HG02870 (cell line): ENCODE data around the gene ACE.

ENCODE experiments used
- ATAC-seq: cut with Tn5 transposase; IDR thresholded peaks from one replicate; pipeline ENCODE4 v1.9.1; 2021; ENCODE audit warnings: mild to moderate bottlenecking, moderate library complexity; ENCODE audit not compliant: unreplicated experiment

ACE gene

DNA sequence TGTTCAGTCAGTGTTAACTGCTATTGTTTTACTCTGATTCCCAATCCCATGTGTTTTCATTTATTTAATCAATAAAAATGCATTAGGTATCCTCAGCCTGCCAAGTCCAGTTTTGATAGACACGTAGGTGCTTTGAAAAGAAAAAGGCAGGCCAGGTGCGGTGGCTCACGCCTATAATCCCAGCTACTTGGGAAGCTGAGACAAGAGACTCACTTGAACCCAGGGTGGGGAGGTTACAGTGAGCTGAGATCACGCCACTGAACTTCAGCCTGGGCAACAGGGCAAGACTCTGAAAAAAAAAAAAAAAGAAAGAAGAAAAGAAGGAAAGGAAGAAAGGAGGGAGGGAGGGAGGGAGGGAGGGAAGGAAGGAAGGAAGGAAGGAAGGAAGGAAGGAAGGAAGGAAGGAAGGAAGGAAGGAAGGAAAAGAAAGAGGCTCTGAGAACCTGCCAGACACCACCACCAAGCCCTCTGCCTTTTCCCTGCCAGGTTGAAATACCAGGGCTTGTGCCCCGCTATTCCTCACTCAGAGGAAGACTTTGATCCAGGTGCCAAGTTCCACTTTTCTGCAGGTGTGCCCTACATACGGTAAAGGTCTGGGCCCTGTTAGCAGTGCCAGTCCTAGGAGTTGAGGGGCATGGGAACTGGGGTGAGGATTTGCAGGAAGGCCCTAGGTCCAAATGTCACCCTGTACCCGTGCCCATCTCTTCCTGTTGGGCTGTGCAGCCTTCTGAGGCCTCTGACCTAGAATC lies 36.2 kb downstream of the ACE start:
- ATAC-seq: no peak

DNA sequence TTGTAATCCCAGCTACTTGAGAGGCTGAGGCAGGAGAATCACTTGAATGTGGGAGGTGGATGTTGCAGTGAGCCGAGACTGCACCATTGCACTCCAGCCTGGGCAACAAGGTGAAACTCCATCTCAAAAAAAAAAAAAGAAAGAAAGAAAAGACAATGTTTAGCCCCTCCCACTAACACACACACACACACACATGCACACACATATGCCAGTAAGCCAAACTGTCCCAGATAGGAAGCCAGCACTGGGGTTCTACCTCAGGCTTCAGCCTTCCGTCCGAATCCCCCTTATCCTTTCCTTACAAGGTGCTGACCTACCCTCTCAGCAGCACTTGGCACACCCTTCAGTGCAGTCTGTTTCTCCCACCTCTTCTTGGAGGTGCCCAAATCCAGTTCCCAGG lies 37.6 kb downstream of the ACE start:
- no peak for ATAC-seq

DNA sequence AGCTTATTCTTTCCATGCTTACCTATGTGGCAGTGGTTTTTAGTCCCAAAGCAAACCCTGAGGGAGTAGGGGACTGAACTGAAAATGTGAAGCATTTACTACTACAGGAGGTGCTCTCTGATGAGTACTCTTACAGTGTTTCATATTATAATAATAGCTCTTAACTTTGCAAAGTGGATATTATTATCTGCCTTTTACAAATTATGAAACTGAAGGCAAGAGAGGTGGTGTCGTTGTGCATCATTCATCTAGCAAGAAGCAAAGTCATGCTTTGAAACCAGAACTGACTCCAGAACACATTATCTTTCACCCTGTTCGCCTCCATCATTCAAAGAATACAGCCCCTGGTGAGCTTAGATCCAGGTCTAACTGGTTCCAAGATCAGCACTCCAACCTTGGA lies 38.1 kb downstream of the ACE start:
- ATAC-seq: no peak

DNA sequence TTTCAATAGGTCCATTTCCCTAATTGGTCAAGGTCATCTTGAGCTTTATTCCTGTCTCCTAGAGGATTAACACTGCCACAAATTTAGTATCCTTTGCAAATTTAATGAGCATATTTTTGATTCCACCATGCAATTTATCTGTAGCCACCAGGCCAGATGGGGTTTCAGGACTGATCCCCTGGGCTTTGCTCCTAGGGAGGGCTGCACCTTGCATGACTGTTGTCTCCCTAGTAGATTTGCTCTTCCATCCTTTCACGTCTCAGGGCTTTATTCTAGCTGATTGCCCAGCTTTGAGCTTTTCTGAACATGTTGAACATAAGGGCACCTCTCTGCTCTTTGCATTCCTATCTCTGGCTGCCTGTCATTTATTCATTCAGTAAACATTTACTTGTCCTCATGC lies 38.6 kb downstream of the ACE start:
- ATAC-seq: no peak

DNA sequence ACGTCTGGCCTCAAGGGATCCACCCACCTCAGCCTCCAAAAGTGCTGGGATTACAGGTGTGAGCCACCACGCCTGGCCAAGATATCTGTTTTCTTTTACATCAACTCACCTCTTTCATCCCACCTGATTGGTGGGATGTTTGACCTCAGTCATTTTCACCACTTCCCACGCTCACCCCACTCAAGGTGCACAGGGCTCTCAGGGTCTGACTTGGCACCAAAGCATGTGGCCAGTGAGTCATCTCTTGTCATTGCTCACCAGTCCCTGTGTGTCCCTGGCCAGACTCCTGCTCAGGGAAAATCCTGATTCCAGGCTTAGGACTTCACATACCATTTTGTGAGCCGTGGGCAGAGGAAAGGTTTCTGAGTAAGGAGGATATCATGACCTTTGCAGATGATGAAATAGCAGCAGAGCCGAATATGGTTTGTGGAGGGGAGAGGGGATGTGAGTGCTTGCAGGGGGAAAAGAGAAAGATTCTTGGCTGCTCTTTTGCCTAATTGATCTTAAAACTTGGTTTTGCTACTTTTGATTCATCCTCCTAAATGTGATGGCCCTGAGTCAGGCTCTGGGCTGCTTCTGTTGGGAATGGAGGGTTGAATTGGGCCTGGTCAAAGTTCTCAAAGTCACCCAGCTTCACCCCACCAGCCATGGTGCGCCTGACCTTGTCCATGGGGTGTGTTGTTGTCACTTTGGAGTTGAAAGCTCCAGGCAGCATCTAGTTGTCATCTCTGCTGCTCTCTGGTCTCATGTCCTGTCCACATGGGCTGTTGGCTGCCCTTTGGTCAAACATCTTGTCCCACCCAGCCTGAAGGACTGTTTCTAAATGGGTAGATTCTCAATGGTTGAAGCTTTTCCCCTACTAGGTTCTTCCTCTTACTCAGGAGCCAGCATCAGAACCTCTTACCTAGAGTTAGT lies 40.3 kb downstream of the ACE start:
- ATAC-seq: no peak

DNA sequence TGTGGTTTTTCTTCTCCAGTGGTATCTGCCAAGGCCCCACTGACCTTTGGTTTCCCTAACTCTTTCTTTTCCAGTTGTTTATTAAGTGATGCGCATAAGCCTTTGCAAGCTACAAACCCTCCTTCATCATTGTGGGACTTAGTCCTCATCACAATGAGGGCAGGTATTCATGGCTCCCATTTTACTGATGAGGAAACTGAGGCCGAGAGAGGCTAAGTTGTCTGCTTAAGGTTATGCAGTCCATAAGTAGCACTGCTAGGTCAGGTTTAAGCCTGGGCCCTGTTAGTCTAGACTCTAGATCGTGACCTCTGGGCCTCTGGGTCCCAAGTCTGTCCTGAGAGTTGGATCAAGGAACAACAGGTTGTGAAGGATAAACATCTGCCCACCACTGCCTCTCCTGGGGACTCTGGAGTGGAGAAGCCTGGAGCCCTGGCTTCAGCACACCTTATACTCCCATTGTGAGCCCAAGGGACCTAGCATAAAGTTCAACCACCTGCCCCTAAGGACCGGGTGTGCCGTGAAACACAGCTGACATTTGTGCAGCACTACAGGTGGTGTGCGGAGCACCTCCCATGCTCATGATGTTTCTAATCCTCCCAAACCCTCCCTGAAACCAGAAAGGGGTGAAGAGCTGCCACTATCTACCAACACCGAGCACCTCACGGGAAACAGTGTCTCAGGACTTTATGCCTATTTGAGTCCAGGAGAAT lies 41.1 kb downstream of the ACE start:
- ATAC-seq: no peak

DNA sequence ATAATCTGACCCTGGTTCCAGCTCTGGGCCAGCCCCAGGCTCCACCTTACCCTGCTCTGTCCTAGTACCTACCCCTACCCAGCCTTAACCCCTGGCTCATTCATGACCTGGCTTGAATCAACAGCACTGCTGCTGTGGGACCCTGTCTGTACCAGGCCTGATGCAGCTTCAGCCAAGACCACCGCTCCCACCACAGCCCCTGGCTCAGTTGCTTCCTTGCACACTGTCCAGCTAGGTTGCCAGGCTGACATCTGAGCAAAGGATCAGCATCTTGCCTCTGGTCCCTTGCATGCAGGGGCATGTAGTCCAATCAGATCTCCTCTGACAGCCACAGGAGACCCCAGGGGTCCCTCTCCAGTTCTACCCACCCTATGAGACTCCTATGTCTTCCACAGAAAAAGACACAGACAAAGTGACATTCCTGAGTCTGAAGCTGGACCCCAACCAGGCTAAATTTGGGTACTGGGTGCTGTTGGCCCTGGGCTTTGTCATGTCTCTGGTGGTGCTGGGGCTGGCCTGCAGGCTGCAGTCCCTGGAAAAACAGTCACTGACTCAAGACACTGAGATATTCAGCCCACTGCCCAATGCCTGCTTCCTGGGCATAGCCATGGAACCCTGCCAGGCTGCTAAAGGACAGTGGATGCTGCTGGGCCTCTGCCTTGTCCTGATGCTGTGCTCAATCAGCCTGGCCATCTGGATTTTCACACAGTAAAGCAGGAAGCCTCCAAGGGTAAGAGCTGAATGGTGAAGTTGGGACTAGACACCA lies 42.4 kb downstream of the ACE start:
- no peak for ATAC-seq

DNA sequence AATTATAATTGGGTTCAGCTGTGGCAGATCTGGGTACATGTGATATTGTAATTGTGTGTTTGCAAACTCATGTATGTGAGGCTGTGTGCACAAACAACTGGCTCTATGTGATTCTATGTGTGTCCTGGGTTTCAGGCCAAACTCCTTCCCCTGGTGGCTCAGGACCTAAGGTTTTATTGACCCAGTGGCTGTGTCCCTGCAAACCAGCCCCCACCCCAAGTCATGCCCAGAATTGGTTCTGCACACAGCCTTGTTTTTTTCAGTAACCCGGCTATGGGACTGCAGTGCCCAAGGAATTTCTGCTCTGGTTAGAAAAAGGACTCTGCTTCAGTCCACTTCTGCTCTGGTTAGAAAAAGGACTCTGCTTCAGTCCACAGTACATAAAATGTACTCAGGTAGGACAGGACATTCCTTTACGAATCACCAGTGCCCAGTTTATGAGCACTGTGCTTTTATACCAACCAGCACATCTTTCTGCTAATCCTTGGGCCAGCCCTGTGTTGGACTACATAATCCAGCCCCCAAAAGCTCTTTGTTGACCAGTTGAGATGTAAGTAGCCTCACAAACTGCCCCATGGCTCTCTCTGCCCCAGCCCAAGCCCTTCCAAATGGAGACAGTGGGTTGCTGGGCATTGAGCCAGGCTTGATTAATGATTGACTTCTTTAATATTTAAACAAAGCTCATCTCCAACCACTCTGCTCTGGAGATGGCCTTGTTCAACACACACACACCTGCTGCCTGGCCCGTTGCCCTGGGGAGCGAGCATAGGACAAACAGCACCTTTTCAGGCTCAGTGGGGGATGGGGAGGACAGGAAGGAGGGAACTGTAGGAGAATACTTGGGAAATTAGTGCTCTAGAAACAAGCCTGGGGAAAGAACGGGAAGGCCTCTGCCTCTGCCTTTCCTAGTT lies 43.4 kb downstream of the ACE start:
- no peak for ATAC-seq

DNA sequence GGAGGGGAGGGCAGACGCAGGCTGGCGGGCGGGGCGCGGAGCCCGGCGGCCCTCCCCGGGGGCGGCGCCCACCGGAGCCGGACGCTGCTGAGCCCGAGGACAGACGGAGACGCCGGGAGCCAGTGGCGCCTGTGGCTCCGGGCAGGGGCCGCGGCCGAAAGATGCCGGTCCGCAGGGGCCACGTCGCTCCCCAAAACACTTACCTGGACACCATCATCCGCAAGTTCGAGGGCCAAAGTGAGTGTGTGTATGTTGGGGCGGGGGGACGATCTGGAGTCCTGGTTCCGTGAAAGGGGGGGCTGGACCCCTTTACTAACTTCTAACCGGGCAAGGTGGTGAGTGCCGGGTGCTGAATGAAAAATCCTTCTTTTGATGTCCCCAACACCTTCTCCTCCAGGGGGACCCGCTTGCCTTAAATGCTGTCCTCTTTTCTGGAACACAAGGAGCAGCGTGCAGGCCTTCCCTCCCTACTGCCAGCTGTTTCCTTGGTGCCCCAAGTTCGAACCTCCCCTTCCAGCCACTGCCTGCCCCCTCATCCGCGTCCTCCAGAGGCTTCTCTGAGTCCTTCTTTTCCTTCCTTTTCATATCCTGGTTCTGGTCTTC lies 46.5 kb downstream of the ACE start, which contains the start of gene KCNH6:
Gene KCNH6, plus strand, starts transcription at position 106 of the 603 bp plus-strand sequence. Its CDS starts 56 bp downstream, at position 162.
- ATAC-seq: no peak

DNA sequence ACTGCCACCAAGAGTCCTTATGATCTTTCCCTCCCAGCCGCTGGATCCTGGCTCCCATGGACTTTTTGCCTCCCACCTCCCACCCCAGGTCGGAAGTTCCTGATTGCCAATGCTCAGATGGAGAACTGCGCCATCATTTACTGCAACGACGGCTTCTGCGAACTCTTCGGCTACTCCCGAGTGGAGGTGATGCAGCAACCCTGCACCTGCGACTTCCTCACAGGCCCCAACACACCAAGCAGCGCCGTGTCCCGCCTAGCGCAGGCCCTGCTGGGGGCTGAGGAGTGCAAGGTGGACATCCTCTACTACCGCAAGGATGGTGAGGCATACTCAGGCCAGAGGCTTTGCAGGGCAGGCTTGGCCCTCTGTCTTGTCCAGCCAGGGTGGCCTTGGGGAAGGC lies 47.2 kb downstream of the ACE start:
- ATAC-seq: no peak

DNA sequence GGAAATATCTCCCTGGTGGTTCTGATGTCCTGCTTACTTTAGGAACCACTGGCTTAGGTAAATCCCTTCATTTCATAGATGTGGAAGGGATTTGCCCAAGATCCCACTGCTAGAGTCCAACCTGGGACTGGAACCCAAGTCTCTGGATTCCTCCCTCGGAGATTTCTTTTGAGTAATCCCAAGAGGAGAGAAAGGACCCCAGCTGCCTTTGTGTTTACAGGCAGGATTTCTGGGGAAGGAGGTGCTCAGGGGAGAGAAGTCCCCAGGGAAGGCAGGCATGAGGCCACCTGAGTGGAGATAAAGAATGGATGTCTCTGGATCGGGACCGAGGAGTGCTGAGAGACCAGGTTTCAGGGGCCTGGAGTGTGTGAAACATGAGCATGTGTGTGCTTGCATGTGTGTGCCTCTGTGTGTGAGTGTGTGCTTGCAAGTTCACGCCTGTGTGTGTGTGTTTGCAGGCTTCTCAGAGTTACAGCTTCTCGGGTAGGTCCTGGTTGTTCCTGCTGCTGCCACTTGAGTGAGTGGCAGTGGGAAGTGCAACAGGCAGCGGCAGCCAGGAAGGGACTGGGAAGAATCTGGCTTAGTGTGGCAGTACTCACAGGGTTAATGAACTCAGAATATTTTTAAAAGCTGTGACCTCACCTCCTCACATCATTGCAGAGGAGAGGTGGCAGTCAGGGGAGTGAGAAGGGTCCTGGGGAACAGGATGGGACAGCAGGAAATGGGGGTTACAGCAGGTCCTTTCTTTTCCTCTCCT lies 48.5 kb downstream of the ACE start:
- ATAC-seq: no peak

DNA sequence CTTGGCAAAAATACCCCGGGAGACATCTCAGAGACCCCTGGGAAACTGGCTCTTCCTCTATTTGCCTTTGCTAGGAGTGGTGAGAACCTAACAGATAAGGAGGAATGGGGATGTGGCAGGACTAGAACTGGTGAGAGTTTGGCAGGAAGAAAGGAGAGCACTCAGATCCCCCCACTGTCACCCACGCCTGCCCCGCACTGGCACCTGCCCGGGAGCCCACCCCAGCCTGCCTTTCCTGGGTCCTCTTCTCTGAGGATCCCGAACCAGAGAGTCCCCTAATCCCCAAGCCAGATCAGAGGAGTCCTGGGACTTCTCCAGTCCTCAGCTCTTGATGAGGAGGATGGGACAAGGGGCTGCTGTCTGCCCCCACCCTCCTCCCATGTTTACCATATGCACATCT lies 50.0 kb downstream of the ACE start:
- no peak for ATAC-seq

DNA sequence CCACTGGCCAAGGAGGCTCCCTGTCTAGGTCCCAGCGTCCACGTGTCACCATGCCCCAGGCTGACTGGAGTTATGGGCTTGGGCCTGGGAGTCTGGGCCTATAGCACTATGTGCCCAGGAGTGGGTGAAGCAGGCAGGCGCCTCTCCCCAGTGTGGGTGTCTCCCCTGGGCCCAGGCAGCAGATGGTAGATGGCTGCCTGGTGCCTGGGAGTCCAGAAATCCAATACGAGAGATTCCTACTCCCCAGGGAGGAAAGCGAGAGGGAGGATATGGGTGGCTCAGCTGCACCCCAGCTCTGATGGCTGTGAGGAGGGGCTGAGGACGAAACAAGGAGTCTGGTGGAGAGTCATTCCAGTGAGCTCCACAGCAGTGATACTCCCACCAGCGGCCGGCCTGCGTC lies 51.3 kb downstream of the ACE start:
- no peak for ATAC-seq

DNA sequence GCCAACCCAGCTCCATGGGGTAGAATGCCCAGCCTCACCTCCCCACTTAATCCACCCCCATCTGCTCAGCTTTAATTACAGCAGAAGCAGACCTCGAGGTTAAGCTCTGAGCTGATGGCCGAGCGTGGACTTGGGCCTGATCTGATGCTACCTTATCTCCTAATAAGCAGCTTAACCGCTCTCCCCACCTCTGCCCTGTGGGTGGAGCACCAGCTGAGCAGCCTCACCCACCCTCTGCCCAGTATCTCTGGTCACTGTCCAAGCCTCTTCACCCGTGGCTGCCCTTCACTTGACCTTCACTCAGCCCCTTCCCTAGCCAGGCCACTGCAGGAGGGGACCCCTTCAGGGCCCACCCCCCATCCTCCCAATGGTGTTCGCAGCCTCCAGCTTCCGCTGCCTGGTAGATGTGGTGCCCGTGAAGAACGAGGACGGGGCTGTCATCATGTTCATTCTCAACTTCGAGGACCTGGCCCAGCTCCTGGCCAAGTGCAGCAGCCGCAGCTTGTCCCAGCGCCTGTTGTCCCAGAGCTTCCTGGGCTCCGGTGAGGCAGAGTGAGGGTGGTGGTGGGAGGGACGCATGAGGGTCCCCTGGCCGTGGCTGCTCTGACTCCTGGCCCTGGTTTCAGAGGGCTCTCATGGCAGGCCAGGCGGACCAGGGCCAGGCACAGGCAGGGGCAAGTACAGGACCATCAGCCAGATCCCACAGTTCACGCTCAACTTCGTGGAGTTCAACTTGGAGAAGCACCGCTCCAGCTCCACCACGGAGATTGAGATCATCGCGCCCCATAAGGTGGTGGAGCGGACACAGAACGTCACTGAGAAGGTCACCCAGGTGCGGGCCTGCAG lies 53.1 kb downstream of the ACE start:
- ATAC-seq: no peak

DNA sequence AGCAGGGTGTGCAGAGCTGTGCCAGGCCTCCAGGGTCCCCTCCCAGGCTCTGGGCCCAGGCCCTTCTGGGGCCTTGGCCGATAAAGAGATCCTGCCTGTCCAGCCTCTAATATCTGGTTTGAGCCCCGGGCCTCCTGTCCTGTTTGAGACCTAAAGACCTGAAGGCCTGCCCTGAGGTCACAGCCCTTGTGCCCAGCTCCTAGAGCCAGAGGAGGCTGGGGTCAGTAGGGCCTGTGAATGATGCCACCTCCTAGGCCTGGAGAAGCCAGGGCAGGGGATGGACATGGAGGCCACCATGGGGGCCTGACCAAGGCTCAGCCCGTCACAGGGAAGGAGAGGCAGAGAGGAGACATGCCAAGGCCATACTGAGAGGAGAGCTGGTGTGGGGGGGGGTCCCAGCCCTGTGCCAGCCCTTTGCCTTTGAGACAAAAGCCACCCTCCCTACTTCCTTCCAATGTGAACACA lies 53.7 kb downstream of the ACE start:
- no peak for ATAC-seq

DNA sequence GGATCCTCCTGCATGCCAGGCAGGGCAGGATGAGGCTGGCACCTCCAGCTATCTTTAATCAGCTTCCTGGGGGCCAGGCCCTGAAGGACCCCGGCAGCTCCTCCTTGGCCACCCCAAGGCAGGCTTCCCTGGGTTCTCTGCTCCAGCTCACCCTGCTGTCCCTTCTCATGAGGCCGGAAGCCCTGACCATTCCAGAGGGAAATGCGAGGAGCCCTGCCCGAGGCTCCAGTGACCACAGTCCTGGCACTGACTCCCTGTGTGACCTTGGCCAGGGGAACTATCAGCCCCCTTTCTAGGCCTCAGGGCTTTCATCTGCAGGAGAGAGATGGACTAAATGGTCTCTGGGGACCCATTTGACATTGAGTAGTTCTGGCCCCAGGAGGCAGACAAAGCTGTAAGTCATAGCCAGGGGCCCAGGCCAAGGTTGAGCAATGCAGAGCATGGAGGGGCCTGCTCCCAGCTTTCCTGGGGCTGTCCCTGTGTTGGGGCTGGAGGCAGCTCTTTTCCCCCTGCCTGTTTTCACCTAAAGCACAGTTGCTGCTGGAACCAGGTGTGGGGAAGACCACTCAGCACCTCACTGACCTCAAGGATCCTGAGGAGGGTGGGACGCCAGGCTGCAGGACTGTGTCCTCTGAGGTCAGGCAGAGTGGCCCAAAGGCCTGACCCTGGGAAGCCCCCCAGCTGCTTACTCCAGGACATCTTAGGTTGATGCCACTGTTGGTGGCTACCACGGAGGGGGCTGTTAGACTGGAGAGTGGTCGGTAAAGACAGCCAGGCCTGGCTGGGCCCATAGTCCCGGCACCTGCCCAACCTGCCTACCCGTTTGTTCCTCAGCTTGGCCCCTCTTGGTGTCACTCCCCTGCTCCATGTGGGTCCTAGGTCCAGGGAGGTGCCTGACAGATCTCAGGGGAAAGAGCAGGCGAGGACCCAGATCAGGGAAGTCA lies 54.4 kb downstream of the ACE start:
- ATAC-seq: no peak
